Measurements from ENCODE around the gene ATP6V0D1.

Gene ATP6V0D1

DNA sequence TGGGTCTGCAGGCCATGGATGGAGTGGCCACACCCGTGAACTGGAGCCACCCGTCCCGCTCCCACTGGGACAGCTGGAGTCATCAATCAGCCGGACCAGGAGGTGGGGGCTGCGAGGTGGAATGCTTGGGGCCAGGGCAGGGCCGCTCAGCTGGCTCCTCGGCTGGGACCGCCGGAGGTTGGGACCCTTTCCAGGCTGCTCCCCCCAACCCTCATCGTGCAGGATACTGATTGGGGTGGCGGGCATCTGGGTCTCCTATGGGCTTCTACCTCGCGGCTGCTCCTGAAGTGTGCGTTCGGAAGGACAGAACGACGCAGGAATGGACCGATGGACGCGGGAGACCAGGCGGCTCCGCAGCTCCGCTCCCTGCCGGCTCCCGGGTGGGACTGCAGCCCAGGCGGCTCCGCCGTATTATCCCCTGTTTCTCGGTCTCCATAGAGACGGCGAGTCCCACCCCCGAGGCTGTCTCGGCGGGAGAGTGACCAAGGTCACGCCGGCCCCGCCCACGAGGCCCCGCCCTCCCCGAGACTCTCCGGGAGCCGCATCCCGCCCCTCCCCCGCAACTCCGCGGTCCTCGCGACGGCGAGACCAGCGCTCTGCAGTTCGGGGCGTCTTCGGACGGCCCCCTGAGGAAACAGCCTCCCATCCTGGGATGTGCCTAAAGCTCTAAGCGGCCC lies 87.7 kb downstream of the ATP6V0D1 start, which contains the start of gene TPPP3:
TPPP3 (minus strand) TSS at position 388 of the 677 bp plus-strand sequence. CDS start 2,387 bp downstream, outside the sequence.
- DNase-seq (ENCODE audit: low spot score) = peak; percentile 82

DNA sequence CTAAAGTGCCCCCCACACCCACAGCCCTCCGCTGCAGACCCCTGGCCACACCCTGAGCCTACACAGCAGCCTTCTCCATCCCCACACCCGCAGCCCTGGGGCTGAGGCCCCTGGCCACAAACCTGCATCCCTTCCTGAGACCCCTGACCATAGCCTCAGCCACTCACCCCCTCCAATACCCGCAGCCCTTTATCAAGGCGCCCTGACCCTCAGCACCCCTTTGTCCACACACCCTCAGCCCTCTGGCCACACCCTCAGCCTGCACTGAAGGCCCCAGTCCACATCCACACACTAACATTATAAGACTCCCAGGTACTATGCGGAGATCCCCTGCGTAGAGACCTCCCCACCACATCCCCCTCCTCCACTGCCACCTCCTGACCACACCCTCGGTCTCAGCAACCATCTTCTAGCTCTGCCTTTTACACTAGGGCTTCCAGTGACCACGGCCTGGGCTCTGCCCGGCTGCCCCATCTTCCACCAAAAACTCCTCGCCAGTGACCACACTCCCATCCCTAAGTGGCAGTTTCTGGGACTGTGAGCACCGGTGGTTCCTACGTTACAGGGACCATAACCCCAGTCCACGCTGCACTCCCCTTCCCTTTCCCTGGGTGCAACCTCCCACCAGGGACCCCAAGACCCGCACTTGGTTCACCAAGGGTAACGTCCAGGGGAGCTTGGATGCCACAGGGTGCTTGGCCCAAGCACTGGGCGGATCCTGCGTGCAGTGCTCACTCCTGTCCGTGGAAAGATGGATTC lies 88.5 kb downstream of the ATP6V0D1 start:
- no peak for DNase-seq (ENCODE audit: low spot score)

DNA sequence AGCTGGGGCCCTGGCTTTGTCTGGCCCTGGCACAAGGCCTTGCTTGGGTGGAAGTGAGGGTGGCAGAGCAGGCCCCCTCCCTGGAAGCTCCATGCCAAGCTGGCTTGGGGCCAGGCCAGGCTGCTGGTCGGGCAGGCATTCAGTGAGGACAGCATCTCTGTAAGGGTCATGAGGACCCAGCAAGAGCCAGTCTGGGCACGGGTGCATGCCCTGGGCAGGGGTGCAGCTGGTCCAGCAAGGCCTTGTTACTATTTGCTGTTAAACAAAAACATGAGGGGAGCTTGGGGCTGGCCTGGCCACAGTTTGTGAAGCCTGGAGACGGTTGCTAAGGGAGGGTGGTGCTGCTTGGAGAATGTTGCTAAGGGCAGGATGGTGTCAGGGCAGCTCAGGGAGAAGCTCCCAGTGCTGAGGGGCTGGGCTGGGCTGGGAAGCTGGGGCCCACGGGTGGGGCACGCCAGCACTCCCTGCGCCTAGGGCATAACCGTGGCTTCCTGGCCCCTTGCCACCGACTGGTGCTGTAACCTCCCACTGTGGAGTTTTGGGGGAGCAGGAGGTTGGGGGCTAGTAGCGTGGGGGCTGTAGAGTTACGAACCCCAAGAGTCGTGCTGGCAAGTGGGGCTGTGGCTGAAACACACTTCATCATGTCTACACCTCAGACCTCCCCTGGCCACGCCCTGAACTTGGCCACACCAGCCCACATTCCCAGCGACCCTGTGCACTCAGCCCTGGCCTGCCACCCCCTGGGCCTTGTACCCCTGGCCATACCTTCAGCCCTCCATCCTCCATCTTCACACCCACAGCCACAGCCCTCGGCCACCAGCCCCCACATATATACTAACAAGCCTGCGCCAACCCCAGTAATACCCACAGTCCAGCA lies 89.3 kb downstream of the ATP6V0D1 start:
- peak; percentile 98 for DNase-seq (ENCODE audit: low spot score)

DNA sequence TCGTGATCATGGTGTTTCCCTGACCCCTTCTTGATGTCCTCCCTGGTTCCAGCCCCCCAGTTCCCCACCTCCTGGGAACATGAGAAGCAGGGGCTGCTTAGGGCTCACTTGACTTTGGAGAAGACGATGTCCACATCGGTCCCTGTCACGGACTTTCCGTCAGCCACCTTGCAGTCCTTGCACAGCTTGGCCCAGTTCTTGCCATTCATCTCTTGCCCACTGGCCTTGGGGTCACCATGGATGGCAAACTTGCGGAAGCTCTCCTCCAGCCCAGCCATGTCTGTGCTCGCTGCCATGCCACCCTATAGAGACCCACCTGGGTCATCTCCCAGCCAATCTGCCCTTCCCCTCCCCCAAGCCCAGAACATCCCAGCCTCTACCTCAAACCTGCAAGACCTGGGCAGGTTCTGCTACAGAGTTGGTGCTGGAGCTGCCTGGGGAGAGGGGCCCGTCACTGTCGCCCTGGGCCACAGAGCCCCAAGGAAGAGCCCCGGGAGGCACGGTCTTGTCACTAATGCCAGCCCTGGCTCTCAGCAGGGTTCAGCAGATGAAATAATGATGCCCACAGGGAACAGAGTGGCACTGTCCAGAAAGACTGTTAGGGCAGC lies 90.0 kb downstream of the ATP6V0D1 start:
- DNase-seq (ENCODE audit: low spot score) = no peak

DNA sequence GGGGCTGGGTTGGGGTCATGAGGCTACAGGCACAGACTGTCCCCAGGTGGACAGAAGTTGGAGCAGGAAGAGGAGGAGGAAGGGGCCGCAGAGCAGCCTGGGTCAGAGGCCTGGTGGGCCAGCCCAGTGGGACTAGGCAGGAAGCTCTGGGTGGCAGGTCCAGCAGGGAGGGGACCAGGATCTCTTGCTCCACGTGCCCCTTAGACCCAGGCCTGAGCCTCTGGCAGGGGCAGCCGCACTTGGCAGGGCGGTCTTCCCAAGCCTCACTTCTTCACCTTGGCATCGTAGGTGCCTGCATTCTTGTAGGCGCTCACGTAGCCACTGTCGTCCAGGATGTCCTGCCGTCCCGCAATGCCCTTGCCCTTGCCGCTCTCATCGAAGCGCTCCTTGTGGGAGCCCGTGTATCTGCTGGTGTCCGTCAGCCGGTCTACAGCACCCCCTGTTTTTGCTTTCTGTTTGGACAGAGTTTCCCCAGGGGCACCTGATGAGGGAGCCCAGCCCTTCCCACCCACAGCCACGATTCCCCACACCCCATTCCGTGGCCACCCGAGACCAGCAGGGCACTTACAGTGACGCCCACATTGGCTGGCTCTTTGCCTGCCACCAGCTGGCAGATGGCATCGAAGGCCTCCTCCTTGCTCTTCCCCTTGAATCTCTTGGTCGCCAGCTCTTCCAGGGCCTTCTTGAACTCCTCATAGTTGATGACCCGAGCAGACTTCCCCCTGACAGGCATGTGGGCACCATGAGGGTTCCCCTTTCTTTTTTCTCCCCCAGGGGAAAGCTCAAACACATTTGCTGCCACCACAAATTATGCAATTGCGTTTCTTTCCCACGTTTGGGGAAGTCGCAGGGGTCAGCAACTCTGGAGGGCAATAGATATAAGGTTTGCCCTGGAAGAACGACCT lies 90.8 kb downstream of the ATP6V0D1 start:
- DNase-seq (ENCODE audit: low spot score) = peak; percentile 90

DNA sequence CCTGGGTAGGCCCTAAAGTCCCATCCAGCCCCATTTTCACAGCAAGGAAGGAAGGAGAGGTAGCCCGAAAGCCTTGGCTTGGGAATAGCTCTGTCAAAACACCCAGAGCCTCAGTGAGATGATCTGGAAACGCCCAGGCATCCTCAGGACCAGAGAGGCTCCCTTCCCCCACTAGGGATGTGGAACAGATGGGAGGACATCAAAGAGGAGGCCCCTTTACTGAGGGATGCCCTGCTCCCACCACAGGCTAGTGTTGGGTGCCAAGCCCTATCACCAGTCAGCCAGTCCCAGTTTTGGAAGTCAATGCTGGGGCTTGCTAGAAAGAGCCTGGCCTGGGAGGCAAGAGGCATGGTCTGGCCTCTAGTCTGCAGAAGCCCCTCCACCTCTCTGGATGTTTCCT lies 92.4 kb downstream of the ATP6V0D1 start:
- no peak for DNase-seq (ENCODE audit: low spot score)

DNA sequence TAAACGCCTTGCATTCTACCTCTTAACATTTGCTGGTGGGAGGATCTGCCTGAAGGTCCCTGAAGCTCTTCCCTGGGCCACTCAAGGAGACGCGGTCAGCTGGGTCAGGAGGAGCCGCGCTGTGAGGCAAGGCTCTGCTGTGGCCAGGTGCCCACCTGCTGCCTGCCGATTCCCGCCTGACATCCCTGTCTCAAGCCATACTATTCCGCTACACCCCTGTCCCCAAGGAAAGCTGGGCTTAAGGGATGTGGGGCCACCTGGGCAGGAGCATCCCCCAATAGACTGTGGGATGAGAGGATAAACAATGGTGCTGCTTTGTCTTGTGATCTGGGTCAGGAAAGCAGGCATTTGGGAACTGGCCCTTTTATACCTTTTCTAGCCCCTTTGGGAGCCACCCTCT lies 92.8 kb downstream of the ATP6V0D1 start:
- DNase-seq (ENCODE audit: low spot score) = no peak

Data from pons (tissue), 1 donor.